Left lung (tissue), 10 donors: ENCODE data around the gene SHISA5. TPM values are rescaled to one million over a fixed set of nuclear protein-coding genes. Genes with fewer than 3 reads are reported as not detected.

Experiments used
- ATAC-seq: fragments of 200-7000 bp; cut with Tn5 transposase; one replicate; pipeline ENCODE4 v1.9.1; 2020; ENCODE audit warnings: moderate library complexity
- DNase-seq, 4 donors: peaks; one replicate each; pipeline ENCODE4 v3.0.0-alpha.2; 2013 to 2020
- H3K27ac ChIP-seq, 2 donors: fragments of 200-600 bp; sonication (generic) in 1 of 2; one replicate each; pipeline versions ENCODE4 v1.5.0 to v1.8.0; 2020 to 2021
- H3K27me3 ChIP-seq, 2 donors: fragments of 200-600 bp; sonication (generic) in 1 of 2; one replicate each; pipeline versions ENCODE4 v1.5.0 to v1.8.0; 2020 to 2021
- H3K36me3 ChIP-seq, 2 donors: fragments of 200-600 bp; sonication (generic) in 1 of 2; one replicate each; pipeline versions ENCODE4 v1.5.0 to v1.8.0; 2020 to 2021
- H3K4me1 ChIP-seq, 2 donors: fragments of 200-600 bp; one replicate each; pipeline ENCODE4 v1.8.0; 2021
- H3K4me3 ChIP-seq, 2 donors: fragments of 200-600 bp; sonication (generic) in 1 of 2; one replicate each; pipeline versions ENCODE4 v1.5.0 to v1.8.0; 2020 to 2021; ENCODE audit warnings: mild to moderate bottlenecking in 1 of 2
- H3K9me3 ChIP-seq, 2 donors: fragments of 200-600 bp; sonication (generic) in 1 of 2; one replicate each; pipeline versions ENCODE4 v1.5.0 to v1.8.0; 2020 to 2021
- CTCF ChIP-seq, 2 donors: fragments of 200-600 bp; sonication (generic) in 1 of 2; IDR thresholded peaks; one replicate each; pipeline versions ENCODE4 v1.5.0 to v1.8.0; 2021; ENCODE audit warnings: antibody characterized with exemption in 2 of 2
- intact Hi-C, 2 donors: fragments of 100-400 bp; cut with DNase I; formaldehyde crosslinking; loops; one replicate each; pipeline versions ENCODE4 v1.11.2 to v1.14.2; 2022
- polyA plus RNA-seq, 6 donors: library from polyadenylated mRNA; unstranded; fragments of 120-200 nt; gene quantifications; one replicate each; pipeline ENCODE4 v1.2.1, GENCODE V29; 2013; ENCODE audit not compliant: insufficient read length in 6 of 6
- total RNA-seq, 2 donors: library from RNA; stranded (reverse); fragmentation: NEBNext Ultra II Directional; extraction: Animal tissue kit (Norgen Biotek cat#: 25700); gene quantifications; one replicate each; pipeline ENCODE4 v1.2.1, GENCODE V29; 2021
- donor health status: DM: no; HTN: yes; CAD: no.
- donor health status: DM: no; HTN: no; CAD: no.

The SHISA5 gene
- total and polyA plus RNA-seq, 8 donors: 99.2 to 206 (median 114) TPM

DNA sequence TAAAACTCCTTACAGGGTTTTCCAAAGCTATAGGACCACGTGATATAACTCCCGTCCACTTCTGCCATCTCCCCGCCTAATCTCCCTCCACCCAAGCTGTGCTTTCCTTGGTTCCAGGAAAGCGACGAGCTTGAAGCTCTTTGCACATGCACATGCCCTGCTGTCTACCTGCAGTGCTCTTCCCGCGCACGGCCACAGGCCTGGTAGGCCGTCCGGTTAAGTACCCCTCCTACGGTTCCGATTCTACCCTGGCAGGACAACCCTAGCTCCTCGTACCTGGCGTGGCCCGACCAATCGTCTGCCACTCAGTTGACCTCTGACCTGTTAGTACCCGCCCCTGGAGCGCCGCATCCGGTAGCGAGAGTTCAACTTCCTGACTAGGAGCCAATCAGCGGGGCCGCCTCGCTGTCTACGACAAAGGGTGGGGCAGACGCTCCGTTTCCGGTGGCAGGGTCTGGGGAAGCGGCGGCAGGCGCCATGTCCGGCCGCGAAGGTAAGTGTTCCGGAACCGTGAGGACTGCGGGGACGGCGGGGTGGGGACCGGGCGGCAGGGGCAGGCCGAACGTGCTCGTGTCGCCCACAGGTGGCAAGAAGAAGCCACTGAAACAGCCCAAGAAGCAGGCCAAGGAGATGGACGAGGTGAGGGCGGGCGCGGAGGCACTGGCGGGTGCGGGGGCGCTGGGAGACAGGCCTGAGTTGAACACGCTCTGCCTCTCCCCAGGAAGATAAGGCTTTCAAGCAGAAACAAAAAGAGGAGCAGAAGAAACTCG is 64.0 kb downstream of the SHISA5 start, which contains the start of the genes CCDC51 and TMA7:
Gene CCDC51 (minus strand): TSS at position 300 of the 770 bp plus-strand sequence. CDS start 4,991 bp downstream, outside the sequence.
Gene TMA7 (plus strand): TSS at position 438 of the 770 bp plus-strand sequence. CDS start 40 bp downstream, at position 478.
- Histone ChIP-seq H3K9me3 (no peaks in the 10 kb centered on the region), H3K36me3 (peaks cover 0 to 38% of the 10 kb centered on the region in 2 donors), H3K27me3 (no peaks in the 10 kb centered on the region), H3K4me1 (peaks cover 13 to 40% of the 10 kb centered on the region in 2 donors), H3K27ac (peak within 1 kb of the TSS; percentile 92 to 96), H3K4me3 (peak within 1 kb of the TSS; percentile 75 to 94)
- TF ChIP-seq CTCF (IDR thresholded peaks at IDR 0.05): no peak
- ATAC-seq: peak; percentile 97
- DNase-seq: peak; percentile 94 to 99 (median 98)
- intact Hi-C loops: loop anchor here in 1 of 2 donors (5.0 kb wide), 2 partner anchors 38 to 168 kb away; no protein-coding TSS in a partner anchor

GRCh38 chr3:48437812-48438211 is 66.2 kb downstream of the SHISA5 start:
- DNase-seq (no peak), ATAC-seq (no peak)
- no peaks in the 10 kb centered on the region for H3K9me3 ChIP-seq
- no peaks in the 10 kb centered on the region for H3K27me3 ChIP-seq
- intact Hi-C loops: loop anchor here in 1 of 2 donors (5.0 kb wide), 2 partner anchors 36 to 166 kb away; no protein-coding TSS in a partner anchor
- peaks cover 0 to 26% of the 10 kb centered on the region in 2 donors for H3K36me3 ChIP-seq
- H3K27ac ChIP-seq: no peak overlapping the region
- H3K4me1 ChIP-seq: peaks cover 22 to 40% of the 10 kb centered on the region in 2 donors
- TF ChIP-seq CTCF (IDR thresholded peaks at IDR 0.05): no peak
- H3K4me3 ChIP-seq: no peak overlapping the region

DNA sequence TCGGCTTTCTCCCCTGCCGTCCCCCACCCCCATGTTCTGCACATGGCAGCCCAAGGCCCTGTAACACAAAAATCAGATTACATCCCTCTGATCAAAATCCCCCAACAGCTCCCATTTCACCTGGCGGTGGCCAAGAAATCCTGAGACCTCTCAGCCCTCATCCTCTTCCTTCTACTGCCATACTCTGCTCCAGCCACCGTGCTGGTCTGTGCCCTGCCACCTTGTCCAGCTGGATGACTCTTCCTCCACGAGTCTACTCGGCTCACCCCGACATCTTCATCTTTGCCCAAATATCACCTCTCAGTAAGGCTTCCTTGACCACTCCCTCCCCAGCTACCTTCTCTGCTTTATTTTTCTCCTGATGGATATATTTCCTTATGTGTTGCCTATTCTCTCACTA is 67.1 kb downstream of the SHISA5 start:
- Histone ChIP-seq H3K27ac (no peak overlapping the region), H3K4me3 (no peak overlapping the region), H3K27me3 (no peaks in the 10 kb centered on the region), H3K36me3 (peaks cover 0 to 26% of the 10 kb centered on the region in 2 donors), H3K4me1 (peaks cover 22 to 32% of the 10 kb centered on the region in 2 donors), H3K9me3 (no peaks in the 10 kb centered on the region)
- ATAC-seq (no peak), DNase-seq (peak in 1 of 4 donors; percentile 26)
- intact Hi-C loops: loop anchor here in 1 of 2 donors (5.0 kb wide), 2 partner anchors 35 to 165 kb away; no protein-coding TSS in a partner anchor
- no peak for TF ChIP-seq CTCF (IDR thresholded peaks at IDR 0.05)

GRCh38 chr3:48436477-48436787 is 67.5 kb downstream of the SHISA5 start:
- Histone ChIP-seq H3K4me1 (peaks cover 21 to 27% of the 10 kb centered on the region in 2 donors), H3K4me3 (no peak overlapping the region), H3K9me3 (no peaks in the 10 kb centered on the region), H3K27ac (peak overlapping the region in 1 of 2 donors; percentile 48), H3K36me3 (peaks cover 0 to 22% of the 10 kb centered on the region in 2 donors), H3K27me3 (no peaks in the 10 kb centered on the region)
- ATAC-seq: no peak
- peak in 1 of 4 donors; percentile 29 for DNase-seq
- intact Hi-C loops: loop anchor here in 1 of 2 donors (5.0 kb wide), 2 partner anchors 34 to 164 kb away; no protein-coding TSS in a partner anchor
- no peak for TF ChIP-seq CTCF (IDR thresholded peaks at IDR 0.05)
